WTC11 (cell line): ENCODE measurements around the gene FGFRL1. TPM values are rescaled to one million over a fixed set of nuclear protein-coding genes. Genes with fewer than 3 reads are reported as not detected.

Experiments used
- ATAC-seq: fragments of 200-7000 bp; cut with Tn5 transposase; 2 replicates; pipeline ENCODE4 v1.10.0; 2021; ENCODE audit warnings: mild to moderate bottlenecking, moderate library complexity
- CTCF ChIA-PET: fragments of 300-600 bp; sonication (Branson Sonifier 250); formaldehyde crosslinking; loops from one replicate; lab custom pipeline; 2021; ENCODE audit warnings: antibody characterized with exemption; lab: Charles Lee
- POLR2A ChIA-PET: fragments of 350-600 bp; sonication (Branson Sonifier 250); formaldehyde crosslinking; loops from one replicate; lab custom pipeline; 2021; ENCODE audit warnings: antibody characterized with exemption; lab: Charles Lee
- DNase-seq: peaks from one replicate; pipeline ENCODE4 v3.0.0; 2021; ENCODE audit warnings: low spot score
- H3K27ac Mint-ChIP-seq: 2 replicates; pipeline ENCODE4 v1.8.0; 2021; ENCODE audit warnings: mixed read lengths
- H3K27me3 Mint-ChIP-seq: 2 replicates; pipeline ENCODE4 v1.8.0; 2021; ENCODE audit warnings: low read depth, mild to moderate bottlenecking, moderate library complexity, mixed read lengths
- H3K36me3 Mint-ChIP-seq: 2 replicates; pipeline ENCODE4 v1.8.0; 2021; ENCODE audit warnings: mixed read lengths
- H3K4me1 Mint-ChIP-seq: 2 replicates; pipeline ENCODE4 v1.8.0; 2022; ENCODE audit warnings: mixed read lengths
- H3K4me3 Mint-ChIP-seq: 2 replicates; pipeline ENCODE4 v1.8.0; 2021; ENCODE audit warnings: mild to moderate bottlenecking, moderate library complexity, mixed read lengths
- H3K9me3 Mint-ChIP-seq: 2 replicates; pipeline ENCODE4 v1.8.0; 2021; ENCODE audit warnings: mixed read lengths
- ETV6 ChIP-seq: sonication (generic); formaldehyde crosslinking; IDR thresholded peaks from 2 replicates; pipeline ENCODE4 v1.8.1; 2022; ENCODE audit warnings: mild to moderate bottlenecking, missing genetic modification reagents
- JUN ChIP-seq: sonication (generic); formaldehyde crosslinking; IDR thresholded peaks from 2 replicates; pipeline ENCODE4 v1.8.0; 2023; ENCODE audit warnings: mild to moderate bottlenecking, missing genetic modification reagents
- NR1H2 ChIP-seq: sonication (generic); formaldehyde crosslinking; IDR thresholded peaks from 2 replicates; pipeline ENCODE4 v1.9.0; 2021; ENCODE audit warnings: mild to moderate bottlenecking, moderate library complexity, missing genetic modification reagents
- SOX15 ChIP-seq: fragments of 250-450 bp; sonication (Bioruptor Pico); IDR thresholded peaks from 2 replicates; pipeline ENCODE4 v1.9.0; 2021; ENCODE audit warnings: mild to moderate bottlenecking
- TEAD1 ChIP-seq: sonication (generic); formaldehyde crosslinking; IDR thresholded peaks from 2 replicates; pipeline ENCODE4 v1.8.0; 2022; ENCODE audit warnings: mild to moderate bottlenecking, missing genetic modification reagents
- USF2 ChIP-seq: sonication (generic); formaldehyde crosslinking; IDR thresholded peaks from 2 replicates; pipeline ENCODE4 v1.8.1; 2023; ENCODE audit warnings: mild to moderate bottlenecking, missing genetic modification reagents, moderate library complexity
- ZNF263 ChIP-seq: sonication (generic); formaldehyde crosslinking; IDR thresholded peaks from 2 replicates; pipeline ENCODE4 v1.8.1; 2022; ENCODE audit warnings: low read depth, mild to moderate bottlenecking, moderate library complexity, missing genetic modification reagents
- ZNF281 ChIP-seq: sonication (generic); formaldehyde crosslinking; IDR thresholded peaks from 2 replicates; pipeline ENCODE4 v1.8.0; 2023; ENCODE audit warnings: mild to moderate bottlenecking, missing genetic modification reagents
- ZNF416 ChIP-seq: fragments of 250-450 bp; sonication (Bioruptor Pico); IDR thresholded peaks from 2 replicates; pipeline ENCODE4 v1.9.0; 2021; ENCODE audit warnings: mild to moderate bottlenecking, inconsistent platforms
- ZNF425 ChIP-seq: fragments of 250-450 bp; sonication (Bioruptor Pico); conservative IDR thresholded peaks from 2 replicates; pipeline ENCODE4 v1.9.0; 2021; ENCODE audit warnings: mild to moderate bottlenecking
- total RNA-seq: library from RNA; stranded (reverse); gene quantifications from 3 replicates; pipeline ENCODE4 v1.2.3, GENCODE V29; 2021
- TF ChIP-seq, protein P1 (sequence below): fragments of 200-600 bp; IDR thresholded peaks from 2 replicates; pipeline ENCODE4 v1.8.0; 2022; ENCODE audit warnings: antibody characterized with exemption
- TF ChIP-seq, protein P2 (sequence below): sonication (generic); formaldehyde crosslinking; IDR thresholded peaks from 2 replicates; pipeline ENCODE4 v1.8.1; 2022; ENCODE audit warnings: low read depth, missing genetic modification reagents, borderline replicate concordance
- TF ChIP-seq, protein P3 (sequence below): sonication (generic); formaldehyde crosslinking; IDR thresholded peaks from 2 replicates; pipeline ENCODE4 v1.8.0; 2022; ENCODE audit warnings: mild to moderate bottlenecking, missing genetic modification reagents
- TF ChIP-seq, protein P4 (sequence below): sonication (generic); formaldehyde crosslinking; IDR thresholded peaks from 2 replicates; pipeline ENCODE4 v1.8.1; 2023; ENCODE audit warnings: mild to moderate bottlenecking, missing genetic modification reagents, moderate library complexity

FGFRL1 gene
- total RNA-seq, 1 experiment from 2014 or later = 25.9 TPM

GRCh38 chr4:1072830-1073446 lies 61.5 kb downstream of the FGFRL1 start:
- H3K9me3 Mint-ChIP-seq = peaks cover 15% of the 10 kb centered on the region
- no peak overlapping the region for H3K27ac Mint-ChIP-seq
- H3K36me3 Mint-ChIP-seq = no peaks in the 10 kb centered on the region
- peaks cover 2% of the 10 kb centered on the region; the same call in 1 of the 2 replicates for H3K27me3 Mint-ChIP-seq
- ChIA-PET CTCF (interaction anchor here (0.7 to 2.5 kb wide), 5 partner anchors 14 to 246 kb away, joined by 3 to 6 read pairs (median 3); no protein-coding TSS in a partner anchor), POLR2A (interaction anchor here (0.6 kb wide), 1 partner anchor 262 kb away, joined by 3 read pairs; no protein-coding TSS in a partner anchor)
- TF ChIP-seq ETV6 (CRISPR knock-in tag) = no peak
- TF ChIP-seq, protein P1, sequence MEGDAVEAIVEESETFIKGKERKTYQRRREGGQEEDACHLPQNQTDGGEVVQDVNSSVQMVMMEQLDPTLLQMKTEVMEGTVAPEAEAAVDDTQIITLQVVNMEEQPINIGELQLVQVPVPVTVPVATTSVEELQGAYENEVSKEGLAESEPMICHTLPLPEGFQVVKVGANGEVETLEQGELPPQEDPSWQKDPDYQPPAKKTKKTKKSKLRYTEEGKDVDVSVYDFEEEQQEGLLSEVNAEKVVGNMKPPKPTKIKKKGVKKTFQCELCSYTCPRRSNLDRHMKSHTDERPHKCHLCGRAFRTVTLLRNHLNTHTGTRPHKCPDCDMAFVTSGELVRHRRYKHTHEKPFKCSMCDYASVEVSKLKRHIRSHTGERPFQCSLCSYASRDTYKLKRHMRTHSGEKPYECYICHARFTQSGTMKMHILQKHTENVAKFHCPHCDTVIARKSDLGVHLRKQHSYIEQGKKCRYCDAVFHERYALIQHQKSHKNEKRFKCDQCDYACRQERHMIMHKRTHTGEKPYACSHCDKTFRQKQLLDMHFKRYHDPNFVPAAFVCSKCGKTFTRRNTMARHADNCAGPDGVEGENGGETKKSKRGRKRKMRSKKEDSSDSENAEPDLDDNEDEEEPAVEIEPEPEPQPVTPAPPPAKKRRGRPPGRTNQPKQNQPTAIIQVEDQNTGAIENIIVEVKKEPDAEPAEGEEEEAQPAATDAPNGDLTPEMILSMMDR = peak; percentile 25; the same call in 1 of the 2 replicates
- peak; percentile 56 for DNase-seq
- no peaks in the 10 kb centered on the region for H3K4me1 Mint-ChIP-seq
- peak; percentile 92 for ATAC-seq
- no peak overlapping the region for H3K4me3 Mint-ChIP-seq

- ChIA-PET CTCF (interaction anchor here (2.5 kb wide), 1 partner anchor 18 kb away, joined by 6 read pairs; no protein-coding TSS in a partner anchor), POLR2A (no interaction called here)
- TF ChIP-seq ZNF416 (CRISPR knock-in tag) (no peak), TEAD1 (CRISPR knock-in tag) (no peak), SOX15 (CRISPR knock-in tag) (no peak), JUN (CRISPR knock-in tag) (no peak), ZNF263 (CRISPR knock-in tag) (no peak), ZNF425 (no peak), ZNF281 (no peak)
- TF ChIP-seq, protein P2, sequence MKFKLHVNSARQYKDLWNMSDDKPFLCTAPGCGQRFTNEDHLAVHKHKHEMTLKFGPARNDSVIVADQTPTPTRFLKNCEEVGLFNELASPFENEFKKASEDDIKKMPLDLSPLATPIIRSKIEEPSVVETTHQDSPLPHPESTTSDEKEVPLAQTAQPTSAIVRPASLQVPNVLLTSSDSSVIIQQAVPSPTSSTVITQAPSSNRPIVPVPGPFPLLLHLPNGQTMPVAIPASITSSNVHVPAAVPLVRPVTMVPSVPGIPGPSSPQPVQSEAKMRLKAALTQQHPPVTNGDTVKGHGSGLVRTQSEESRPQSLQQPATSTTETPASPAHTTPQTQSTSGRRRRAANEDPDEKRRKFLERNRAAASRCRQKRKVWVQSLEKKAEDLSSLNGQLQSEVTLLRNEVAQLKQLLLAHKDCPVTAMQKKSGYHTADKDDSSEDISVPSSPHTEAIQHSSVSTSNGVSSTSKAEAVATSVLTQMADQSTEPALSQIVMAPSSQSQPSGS (CRISPR knock-in tag) = no peak
- TF ChIP-seq, protein P3, sequence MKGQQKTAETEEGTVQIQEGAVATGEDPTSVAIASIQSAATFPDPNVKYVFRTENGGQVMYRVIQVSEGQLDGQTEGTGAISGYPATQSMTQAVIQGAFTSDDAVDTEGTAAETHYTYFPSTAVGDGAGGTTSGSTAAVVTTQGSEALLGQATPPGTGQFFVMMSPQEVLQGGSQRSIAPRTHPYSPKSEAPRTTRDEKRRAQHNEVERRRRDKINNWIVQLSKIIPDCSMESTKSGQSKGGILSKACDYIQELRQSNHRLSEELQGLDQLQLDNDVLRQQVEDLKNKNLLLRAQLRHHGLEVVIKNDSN (CRISPR knock-in tag) = no peak
- ATAC-seq (no peak), DNase-seq (no peak)
- no peak overlapping the region for H3K4me3 Mint-ChIP-seq
- peaks cover 2% of the 10 kb centered on the region; the same call in 1 of the 2 replicates for H3K27me3 Mint-ChIP-seq
- no peaks in the 10 kb centered on the region for H3K4me1 Mint-ChIP-seq
- H3K9me3 Mint-ChIP-seq = peaks cover 15% of the 10 kb centered on the region
- no peak overlapping the region for H3K27ac Mint-ChIP-seq
- H3K36me3 Mint-ChIP-seq = no peaks in the 10 kb centered on the region
Measured at GRCh38 chr4:1074077-1074476, 62.7 kb downstream of the FGFRL1 start.

- no peak for ATAC-seq
- Mint-ChIP-seq H3K9me3 (peaks cover 19% of the 10 kb centered on the region), H3K36me3 (no peaks in the 10 kb centered on the region), H3K27me3 (no peaks in the 10 kb centered on the region; the same call in 1 of the 2 replicates), H3K4me1 (no peaks in the 10 kb centered on the region), H3K4me3 (no peak overlapping the region), H3K27ac (no peak overlapping the region)
- ChIA-PET POLR2A (no interaction called here), CTCF (interaction anchor here (2.5 kb wide), 1 partner anchor 17 kb away, joined by 6 read pairs; no protein-coding TSS in a partner anchor)
- DNase-seq = no peak
- TF ChIP-seq NR1H2 (CRISPR knock-in tag) (no peak), USF2 (no peak), ZNF425 (no peak)
- TF ChIP-seq, protein P4, sequence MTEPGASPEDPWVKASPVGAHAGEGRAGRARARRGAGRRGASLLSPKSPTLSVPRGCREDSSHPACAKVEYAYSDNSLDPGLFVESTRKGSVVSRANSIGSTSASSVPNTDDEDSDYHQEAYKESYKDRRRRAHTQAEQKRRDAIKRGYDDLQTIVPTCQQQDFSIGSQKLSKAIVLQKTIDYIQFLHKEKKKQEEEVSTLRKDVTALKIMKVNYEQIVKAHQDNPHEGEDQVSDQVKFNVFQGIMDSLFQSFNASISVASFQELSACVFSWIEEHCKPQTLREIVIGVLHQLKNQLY (CRISPR knock-in tag) = no peak
Measured at GRCh38 chr4:1075225-1075624, 63.8 kb downstream of the FGFRL1 start.
